ENCODE measurements around the gene DLGAP4.
"Not testable (repeated sequence)": the region's sequence is repeated elsewhere in the genome, so short reads cannot be mapped to it uniquely, and the experiment has no call there.

Gene DLGAP4

GRCh38 chr20:36501367-36502006 lies 195.3 kb downstream of the DLGAP4 start:
- no peak for DNase-seq

GRCh38 chr20:36504295-36504694 lies 198.2 kb downstream of the DLGAP4 start:
- no peak for DNase-seq

- DNase-seq: no peak
Observed at GRCh38 chr20:36506253-36506652, 200.1 kb downstream of the DLGAP4 start.

GRCh38 chr20:36507746-36508145 lies 201.6 kb downstream of the DLGAP4 start:
- no peak for DNase-seq

- DNase-seq: no peak
Observed at GRCh38 chr20:36519012-36519719, 213.0 kb downstream of the DLGAP4 start.

- no peak for DNase-seq
Observed at GRCh38 chr20:36519944-36520343, 213.8 kb downstream of the DLGAP4 start.

GRCh38 chr20:36521526-36521925 lies 215.4 kb downstream of the DLGAP4 start:
- no peak for DNase-seq

GRCh38 chr20:36522412-36522811 lies 216.3 kb downstream of the DLGAP4 start:
- DNase-seq: not testable (repeated sequence)

GRCh38 chr20:36523341-36523740 lies 217.2 kb downstream of the DLGAP4 start:
- no peak for DNase-seq

- no peak for DNase-seq
Observed at GRCh38 chr20:36525620-36526365, 219.7 kb downstream of the DLGAP4 start.

GRCh38 chr20:36526521-36527011 lies 220.4 kb downstream of the DLGAP4 start:
- no peak for DNase-seq

- DNase-seq: no peak
Observed at GRCh38 chr20:36527331-36528125, 221.4 kb downstream of the DLGAP4 start.

GRCh38 chr20:36528176-36528874 lies 222.2 kb downstream of the DLGAP4 start:
- no peak for DNase-seq

GRCh38 chr20:36528875-36529417 lies 222.8 kb downstream of the DLGAP4 start:
- DNase-seq: no peak

- DNase-seq: no peak
Observed at GRCh38 chr20:36532388-36532787, 226.2 kb downstream of the DLGAP4 start.

- DNase-seq: no peak
Observed at GRCh38 chr20:36532822-36533221, 226.7 kb downstream of the DLGAP4 start.

GRCh38 chr20:36538026-36538722 lies 232.0 kb downstream of the DLGAP4 start:
- DNase-seq: no peak

GRCh38 chr20:36540551-36541211 lies 234.5 kb downstream of the DLGAP4 start:
- no peak for DNase-seq

GRCh38 chr20:36541227-36541767 lies 235.2 kb downstream of the DLGAP4 start, which contains the start of gene MYL9:
MYL9 (plus strand) TSS chr20:36541519; CDS start chr20:36544885, 3,366 bp downstream.
- no peak for DNase-seq
